HS-27A (cell line): ENCODE measurements around the gene CD164L2.

Source experiments
- DNase-seq: peaks from one replicate; pipeline ENCODE4 v3.0.0-alpha.2; 2012; ENCODE audit warnings: low read depth, missing footprints

Gene CD164L2

GRCh38 chr1:27405074-27405473 lies 21.9 kb upstream of the CD164L2 start:
- no peak for DNase-seq

GRCh38 chr1:27403931-27404330 lies 20.8 kb upstream of the CD164L2 start:
- no peak for DNase-seq

- DNase-seq = no peak
Observed at GRCh38 chr1:27403065-27403726, 20.1 kb upstream of the CD164L2 start.

- DNase-seq = no peak
Observed at GRCh38 chr1:27402349-27402754, 19.2 kb upstream of the CD164L2 start.

GRCh38 chr1:27400963-27401341 lies 17.8 kb upstream of the CD164L2 start:
- DNase-seq = no peak

GRCh38 chr1:27400082-27400962 lies 17.2 kb upstream of the CD164L2 start:
- no peak for DNase-seq

GRCh38 chr1:27399251-27400025 lies 16.3 kb upstream of the CD164L2 start:
- no peak for DNase-seq

GRCh38 chr1:27398405-27399149 lies 15.4 kb upstream of the CD164L2 start:
- no peak for DNase-seq

- no peak for DNase-seq
Observed at GRCh38 chr1:27397749-27398148, 14.6 kb upstream of the CD164L2 start.

GRCh38 chr1:27397110-27397509 lies 14.0 kb upstream of the CD164L2 start:
- no peak for DNase-seq

GRCh38 chr1:27395441-27396195 lies 12.5 kb upstream of the CD164L2 start:
- no peak for DNase-seq

GRCh38 chr1:27394925-27395324 lies 11.8 kb upstream of the CD164L2 start:
- DNase-seq = no peak

- no peak for DNase-seq
Observed at GRCh38 chr1:27394282-27394658, 11.1 kb upstream of the CD164L2 start.

- no peak for DNase-seq
Observed at GRCh38 chr1:27393641-27394281, 10.6 kb upstream of the CD164L2 start.

- no peak for DNase-seq
Observed at GRCh38 chr1:27392778-27393635, 9.9 kb upstream of the CD164L2 start.

GRCh38 chr1:27392096-27392777 lies 9.1 kb upstream of the CD164L2 start, which contains the start of gene GPR3:
Gene GPR3 (plus strand): TSS chr1:27392622. CDS start chr1:27393799, 1,177 bp downstream.
- peak; percentile 80 for DNase-seq

GRCh38 chr1:27391511-27392095 lies 8.5 kb upstream of the CD164L2 start:
- DNase-seq = no peak

- no peak for DNase-seq
Observed at GRCh38 chr1:27388337-27389005, 5.3 kb upstream of the CD164L2 start.
